Activated CD8-positive, alpha-beta T cell treated with anti-CD3 and anti-CD28 coated beads for 36 hours (primary cell): Measurements from ENCODE around the gene GALNTL6. TPM values are rescaled to one million over a fixed set of nuclear protein-coding genes. Genes with fewer than 3 reads are reported as not detected.

Experiments used
- ATAC-seq: fragments of 200-7000 bp; cut with Tn5 transposase; one replicate; pipeline ENCODE4 v1.10.0; 2021; ENCODE audit warnings: mild to moderate bottlenecking, moderate library complexity
- CTCF ChIA-PET: fragments of 350-600 bp; sonication (Branson Sonifier 250); formaldehyde crosslinking; loops from one replicate; lab custom pipeline; 2021; ENCODE audit warnings: antibody characterized with exemption; lab: Charles Lee
- POLR2A ChIA-PET: fragments of 350-600 bp; sonication (Branson Sonifier 250); formaldehyde crosslinking; loops from one replicate; lab custom pipeline; 2021; ENCODE audit warnings: antibody characterized with exemption; lab: Charles Lee
- DNase-seq: peaks from one replicate; pipeline ENCODE4 v3.0.0-alpha.2; 2020
- H3K27ac Mint-ChIP-seq: one replicate; pipeline ENCODE4 v1.8.0; 2021; ENCODE audit warnings: mild to moderate bottlenecking, mixed read lengths
- H3K27me3 Mint-ChIP-seq: one replicate; pipeline ENCODE4 v1.8.0; 2021; ENCODE audit warnings: mixed read lengths
- H3K36me3 Mint-ChIP-seq: one replicate; pipeline ENCODE4 v1.8.0; 2021; ENCODE audit warnings: low read depth, mixed read lengths
- H3K4me1 Mint-ChIP-seq: one replicate; pipeline ENCODE4 v1.8.0; 2021; ENCODE audit warnings: low read depth, mixed read lengths
- H3K4me3 Mint-ChIP-seq: one replicate; pipeline ENCODE4 v1.8.0; 2021; ENCODE audit warnings: mild to moderate bottlenecking, moderate library complexity, mixed read lengths
- H3K9me3 Mint-ChIP-seq: one replicate; pipeline ENCODE4 v1.8.0; 2021; ENCODE audit warnings: mixed read lengths
- CTCF ChIP-seq: fragments of 200-600 bp; IDR thresholded peaks from one replicate; pipeline ENCODE4 v1.8.0; 2022; ENCODE audit warnings: antibody characterized with exemption, mild to moderate bottlenecking
- intact Hi-C: fragments of 100-400 bp; cut with micrococcal nuclease; formaldehyde crosslinking; loops from one replicate; pipeline ENCODE4 v1.10.0; 2022
- total RNA-seq, 2 experiments: library from RNA; stranded (reverse); gene quantifications; one replicate each; pipeline ENCODE4 v1.2.3, GENCODE V29; 2021

The GALNTL6 gene
- total RNA-seq, 2 experiments from 2014 or later = not detected

GRCh38 chr4:172141025-172141424 is 327.8 kb downstream of the GALNTL6 start:
- ATAC-seq = no peak
- Mint-ChIP-seq H3K4me3 (no peak overlapping the region), H3K27me3 (no peaks in the 10 kb centered on the region), H3K9me3 (no peaks in the 10 kb centered on the region), H3K36me3 (no peaks in the 10 kb centered on the region), H3K4me1 (no peaks in the 10 kb centered on the region), H3K27ac (no peak overlapping the region)
- intact Hi-C loops = no loop called here
- CTCF ChIA-PET = no interaction called here
- TF ChIP-seq CTCF = no peak
- POLR2A ChIA-PET = no interaction called here
- no peak for DNase-seq

- no peak overlapping the region for H3K27ac Mint-ChIP-seq
- DNase-seq (no peak), ATAC-seq (no peak)
- no peak overlapping the region for H3K4me3 Mint-ChIP-seq
- no peaks in the 10 kb centered on the region for H3K36me3 Mint-ChIP-seq
- no peaks in the 10 kb centered on the region for H3K27me3 Mint-ChIP-seq
- TF ChIP-seq CTCF = no peak
- CTCF ChIA-PET = no interaction called here
- H3K4me1 Mint-ChIP-seq = no peaks in the 10 kb centered on the region
- POLR2A ChIA-PET = no interaction called here
- no peaks in the 10 kb centered on the region for H3K9me3 Mint-ChIP-seq
- intact Hi-C loops = no loop called here
These were observed 329.1 kb downstream of the GALNTL6 start for GRCh38 chr4:172142281-172142741.

- H3K36me3 Mint-ChIP-seq = no peaks in the 10 kb centered on the region
- no peak for TF ChIP-seq CTCF
- ChIA-PET POLR2A (no interaction called here), CTCF (no interaction called here)
- ATAC-seq (no peak), DNase-seq (no peak)
- no peaks in the 10 kb centered on the region for H3K27me3 Mint-ChIP-seq
- intact Hi-C loops = no loop called here
- peaks cover 2% of the 10 kb centered on the region for H3K9me3 Mint-ChIP-seq
- H3K4me3 Mint-ChIP-seq = no peak overlapping the region
- no peak overlapping the region for H3K27ac Mint-ChIP-seq
- no peaks in the 10 kb centered on the region for H3K4me1 Mint-ChIP-seq
These were observed 330.6 kb downstream of the GALNTL6 start for GRCh38 chr4:172143605-172144314.

- ATAC-seq (no peak), DNase-seq (no peak)
- CTCF ChIA-PET = no interaction called here
- H3K9me3 Mint-ChIP-seq = peaks cover 2% of the 10 kb centered on the region
- H3K4me1 Mint-ChIP-seq = no peaks in the 10 kb centered on the region
- intact Hi-C loops = no loop called here
- POLR2A ChIA-PET = no interaction called here
- H3K27ac Mint-ChIP-seq = no peak overlapping the region
- no peak overlapping the region for H3K4me3 Mint-ChIP-seq
- TF ChIP-seq CTCF = no peak
- H3K36me3 Mint-ChIP-seq = no peaks in the 10 kb centered on the region
- H3K27me3 Mint-ChIP-seq = no peaks in the 10 kb centered on the region
These were observed 334.5 kb downstream of the GALNTL6 start for GRCh38 chr4:172147687-172148086.

- ChIA-PET POLR2A (no interaction called here), CTCF (no interaction called here)
- no peak for TF ChIP-seq CTCF
- ATAC-seq (no peak), DNase-seq (no peak)
- Mint-ChIP-seq H3K4me1 (no peaks in the 10 kb centered on the region), H3K4me3 (no peak overlapping the region), H3K9me3 (peaks cover 2% of the 10 kb centered on the region), H3K36me3 (no peaks in the 10 kb centered on the region), H3K27me3 (no peaks in the 10 kb centered on the region), H3K27ac (no peak overlapping the region)
- intact Hi-C loops = no loop called here
These were observed 336.1 kb downstream of the GALNTL6 start for GRCh38 chr4:172149329-172149728.
